NCI-H524 treated with DMSO at 0.1 percent for 48 hours (cell line): ENCODE data around the gene PIP4K2A.
"Not testable (repeated sequence)": the region's sequence is repeated elsewhere in the genome, so short reads cannot be mapped to it uniquely, and the experiment has no call there.

Experiments used
- DNase-seq: peaks from one replicate; lab custom pipeline; 2025; lab: John Stamatoyannopoulos, UW

The PIP4K2A gene

GRCh38 chr10:22514414-22514758 lies 200.0 kb downstream of the PIP4K2A start:
- DNase-seq = not testable (repeated sequence)

GRCh38 chr10:22513483-22514413 lies 200.6 kb downstream of the PIP4K2A start:
- not testable (repeated sequence) for DNase-seq

DNA sequence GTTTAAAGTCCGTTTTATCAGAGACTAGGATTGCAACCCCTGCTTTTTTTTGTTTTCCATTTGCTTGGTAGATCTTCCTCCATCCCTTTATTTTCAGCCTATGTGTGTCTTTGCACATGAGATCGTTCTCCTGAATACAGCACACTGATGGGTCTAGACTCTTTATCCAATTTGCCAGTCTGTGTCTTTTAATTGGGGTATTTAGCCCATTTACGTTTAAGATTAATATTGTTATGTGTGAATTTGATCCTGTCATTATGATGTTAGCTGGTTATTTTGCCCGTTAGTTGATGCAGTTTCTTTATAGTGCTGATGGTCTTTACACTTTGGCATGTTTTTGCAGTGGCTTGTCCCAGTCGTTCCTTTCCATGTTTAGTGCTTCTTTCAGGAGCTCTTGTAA lies 202.4 kb downstream of the PIP4K2A start:
- not testable (repeated sequence) for DNase-seq

GRCh38 chr10:22508214-22508613 lies 206.2 kb downstream of the PIP4K2A start:
- not testable (repeated sequence) for DNase-seq

DNA sequence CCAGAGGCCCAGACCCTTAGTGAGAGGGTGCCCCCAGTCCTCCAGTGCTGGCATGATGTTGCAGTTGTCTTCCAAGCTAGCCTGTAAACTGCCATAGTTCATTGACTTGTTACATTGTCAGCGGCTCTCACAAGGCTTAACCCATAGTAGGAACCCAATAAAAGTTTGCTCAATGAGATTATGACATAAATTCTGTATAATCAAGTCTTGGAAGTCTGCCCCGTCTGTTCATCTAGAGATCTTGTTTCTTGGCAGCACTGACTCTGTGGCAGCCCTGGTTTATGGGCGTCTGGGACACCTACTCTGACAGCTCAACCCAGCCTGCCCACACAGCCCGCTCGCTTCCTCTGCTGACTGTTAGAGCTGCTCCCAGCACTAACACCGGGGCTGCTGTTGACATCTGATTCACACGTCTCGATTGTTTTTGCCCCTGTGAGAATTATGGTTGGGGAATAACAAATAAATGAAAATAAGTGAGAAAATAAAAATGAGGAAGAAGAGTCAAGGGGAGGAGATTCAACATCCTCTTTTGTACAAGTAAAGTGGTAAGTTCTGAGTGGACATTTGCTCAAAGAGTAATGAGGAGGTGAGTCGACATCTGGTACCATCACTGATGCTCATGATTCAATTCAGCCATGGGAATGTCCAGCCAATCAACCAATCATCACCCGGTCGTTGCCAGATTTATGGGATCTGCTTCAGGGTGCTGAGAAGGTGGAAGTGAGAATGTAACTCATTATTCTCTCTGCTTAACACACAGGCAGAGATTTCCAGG lies 208.3 kb downstream of the PIP4K2A start:
- DNase-seq = no peak

DNA sequence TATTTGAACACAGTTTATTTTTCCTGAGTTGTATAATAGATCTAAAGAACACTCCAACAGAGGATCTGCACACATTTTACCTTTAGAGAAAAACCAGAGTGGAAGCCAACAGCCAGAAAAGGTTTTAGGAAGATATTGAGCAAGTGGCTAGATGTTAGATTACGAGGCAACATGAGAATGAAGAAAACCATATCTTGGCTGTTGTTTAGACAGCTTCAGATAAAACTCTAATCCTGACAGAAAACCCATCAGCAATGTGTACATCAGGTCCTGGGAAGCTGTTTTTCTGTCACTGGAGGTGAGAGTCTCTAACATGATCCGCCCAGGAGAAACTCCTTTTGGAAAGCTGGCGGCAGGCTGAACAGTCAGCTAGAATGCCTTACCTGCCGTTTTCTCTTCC lies 209.6 kb downstream of the PIP4K2A start:
- DNase-seq = no peak

GRCh38 chr10:22503315-22504088 lies 210.9 kb downstream of the PIP4K2A start:
- DNase-seq = no peak

DNA sequence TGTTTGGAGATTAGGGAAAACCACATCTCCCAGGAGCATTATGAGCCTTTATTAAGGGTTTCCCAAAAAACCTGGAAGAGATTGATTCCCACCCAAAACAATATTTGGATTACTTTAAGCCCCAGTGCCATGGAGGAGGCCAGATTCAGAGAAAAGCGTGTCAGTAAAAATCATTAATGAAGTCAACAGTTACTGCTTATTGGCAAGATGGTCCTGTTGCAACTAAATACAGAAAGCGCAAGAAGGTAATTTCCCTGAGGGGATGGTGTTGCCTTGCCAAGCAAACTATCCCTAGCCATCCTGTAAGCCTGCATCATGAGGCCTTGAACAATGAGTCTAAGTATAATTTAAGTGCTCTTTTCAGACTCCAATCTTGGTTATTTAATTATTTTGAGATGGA lies 212.5 kb downstream of the PIP4K2A start:
- no peak for DNase-seq

GRCh38 chr10:22501413-22501812 lies 213.0 kb downstream of the PIP4K2A start:
- DNase-seq = no peak

DNA sequence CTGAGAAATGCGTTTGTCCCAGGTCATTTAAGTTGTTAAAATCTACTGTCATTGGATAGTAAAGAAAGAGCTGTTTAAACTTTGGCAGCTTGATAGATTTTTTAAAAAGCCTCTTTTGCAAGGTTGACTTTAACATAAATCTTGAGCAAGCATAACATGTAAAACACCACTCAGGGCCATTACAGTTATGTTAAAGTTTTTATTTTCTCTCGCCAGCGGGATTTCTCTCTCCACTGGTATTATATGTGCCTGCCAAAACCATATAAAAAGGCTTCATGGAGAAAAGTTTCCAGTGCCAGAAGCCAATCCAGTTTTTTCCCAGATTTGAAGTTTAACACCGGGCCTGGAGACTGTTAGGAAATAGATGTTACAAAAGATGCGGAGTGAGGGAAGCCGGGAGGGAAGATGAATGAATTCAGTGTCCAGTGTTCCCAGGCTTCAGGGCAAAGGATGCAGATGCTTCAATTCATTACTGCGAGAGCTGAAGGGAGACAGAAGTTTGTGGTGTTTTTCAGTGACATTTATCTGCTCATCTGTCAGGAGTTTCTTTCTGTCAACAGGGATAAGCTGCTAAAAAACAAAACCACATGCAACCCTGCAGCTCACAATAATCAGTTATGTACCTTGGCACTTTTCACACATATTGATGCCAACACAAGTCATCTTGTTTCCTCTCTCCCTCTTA lies 213.6 kb downstream of the PIP4K2A start:
- DNase-seq = no peak

DNA sequence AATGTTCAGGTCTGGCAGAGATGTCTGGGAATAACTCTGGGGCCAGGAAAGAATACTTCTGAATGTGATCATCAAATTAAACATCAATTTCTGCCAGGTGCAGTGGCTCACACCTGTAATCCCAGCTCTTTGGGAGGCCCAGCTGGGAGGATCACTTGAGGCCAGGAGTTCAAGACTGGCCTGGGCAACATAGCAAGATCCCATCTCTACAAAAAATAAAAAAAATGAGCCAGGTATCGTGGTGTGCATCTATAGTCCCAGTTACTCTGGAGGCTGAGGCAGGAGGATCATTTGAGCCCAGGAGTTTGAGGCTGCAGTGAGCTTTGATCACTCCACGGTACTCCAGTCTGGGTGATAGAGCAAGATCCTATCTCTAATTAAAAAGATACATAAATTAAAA lies 214.4 kb downstream of the PIP4K2A start:
- not testable (repeated sequence) for DNase-seq

GRCh38 chr10:22495396-22495795 lies 219.0 kb downstream of the PIP4K2A start:
- no peak for DNase-seq

DNA sequence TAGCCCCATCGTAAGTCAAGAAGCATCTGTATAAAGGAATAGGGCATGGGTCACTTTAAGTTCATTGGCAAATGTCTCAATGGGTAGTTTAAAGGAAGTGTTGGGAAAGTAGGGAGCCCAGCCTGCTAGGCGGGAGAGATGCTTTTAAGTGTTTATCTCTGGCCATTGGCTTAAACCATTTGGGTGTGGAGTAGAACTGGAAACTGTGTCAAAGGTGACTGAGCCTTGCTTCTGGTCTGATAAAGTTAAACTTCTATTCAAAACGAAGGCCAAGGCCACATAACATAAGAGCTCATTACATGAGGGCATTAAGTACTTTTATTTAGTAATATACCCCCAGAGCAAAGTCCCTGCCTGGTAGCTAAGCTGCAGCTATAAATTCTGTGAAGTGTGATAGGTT lies 220.4 kb downstream of the PIP4K2A start:
- no peak for DNase-seq

GRCh38 chr10:22491931-22492615 lies 222.3 kb downstream of the PIP4K2A start:
- DNase-seq = no peak

DNA sequence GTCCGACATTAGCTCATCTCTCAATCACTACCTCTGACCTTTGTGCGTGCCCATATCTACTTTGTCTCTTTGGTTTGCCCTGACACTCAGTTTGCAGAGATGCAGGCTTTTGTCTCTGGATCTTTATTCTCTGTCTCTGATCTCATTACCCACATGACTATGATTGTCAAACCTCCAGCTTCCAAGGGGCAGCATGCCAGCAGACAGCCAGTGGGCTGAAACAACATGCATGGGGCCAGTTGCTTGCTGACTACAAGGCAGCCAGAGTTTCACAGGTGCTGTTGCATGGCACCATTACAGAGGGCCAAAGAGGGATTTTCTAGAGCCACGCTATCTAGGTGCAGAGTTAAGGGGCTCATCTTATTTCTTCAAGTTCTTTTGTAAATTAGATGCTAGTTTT lies 222.9 kb downstream of the PIP4K2A start:
- DNase-seq = no peak

DNA sequence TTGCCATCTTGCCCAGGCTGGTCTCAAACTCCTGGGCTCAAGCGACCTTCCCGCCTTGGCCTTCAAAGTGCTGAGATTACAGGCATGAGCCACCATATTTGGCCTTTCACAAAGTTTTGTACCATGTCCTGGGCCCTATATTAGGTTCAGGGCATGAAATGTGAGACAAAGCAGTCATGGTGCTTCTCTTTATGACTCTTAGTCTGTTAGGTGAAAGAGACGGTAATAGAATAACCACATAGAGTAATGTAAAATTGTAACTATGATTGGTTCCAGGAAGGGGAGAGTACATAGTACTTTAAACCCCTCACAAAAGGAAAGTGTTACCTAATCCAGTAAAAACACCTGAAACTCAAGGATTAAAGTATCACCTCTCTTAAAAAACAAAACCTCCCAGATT lies 224.4 kb downstream of the PIP4K2A start:
- DNase-seq = no peak

DNA sequence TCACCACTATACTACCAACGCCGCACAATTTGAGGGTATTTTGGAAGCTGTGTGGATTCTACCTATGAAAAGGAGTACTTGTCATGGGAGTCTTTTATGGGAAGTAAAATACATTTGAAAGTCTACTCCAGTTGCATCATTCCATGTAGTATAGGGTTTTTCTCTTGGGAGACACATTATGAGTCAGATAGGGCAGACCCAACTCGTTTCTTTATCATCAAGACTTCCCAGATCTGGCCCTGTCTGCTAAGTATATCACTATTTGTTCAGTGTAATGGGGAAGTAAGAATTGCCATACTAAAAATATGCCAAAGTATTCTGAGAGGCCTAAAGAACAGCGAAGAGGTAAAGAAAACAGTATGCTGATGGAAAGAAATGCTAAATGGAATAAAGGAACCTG lies 224.9 kb downstream of the PIP4K2A start:
- DNase-seq = no peak

DNA sequence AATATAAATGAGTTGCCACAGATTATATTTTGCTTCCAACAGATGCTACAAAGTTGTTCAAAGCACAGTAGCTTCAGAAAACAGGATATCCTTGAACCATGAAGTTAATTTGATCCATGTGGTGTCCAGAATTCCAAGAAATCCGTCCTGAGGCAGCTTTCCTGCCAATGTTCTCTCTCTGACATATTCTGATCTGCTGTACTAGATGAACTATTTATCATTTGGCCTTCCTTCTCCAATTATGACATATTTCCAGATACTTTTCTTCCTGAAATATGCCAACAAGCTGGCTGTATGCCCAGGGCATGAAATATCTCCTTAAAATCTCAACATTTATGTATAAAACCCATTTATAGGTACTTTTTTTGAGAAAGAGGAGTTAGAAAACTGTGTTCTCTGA lies 227.9 kb downstream of the PIP4K2A start:
- no peak for DNase-seq
